PFSK-1 (cell line): ENCODE results near the gene ERC1.

Experiments used
- POLR2AphosphoS5 ChIP-seq: IDR thresholded peaks from 2 replicates; pipeline ENCODE4 v1.6.1; 2012; ENCODE audit warnings: low read depth, mild to moderate bottlenecking, control low read depth, low read length, moderate library complexity
- SIN3A ChIP-seq: IDR thresholded peaks from 2 replicates; pipeline ENCODE4 v1.6.1; 2012; ENCODE audit warnings: mild to moderate bottlenecking, low read length, moderate library complexity, borderline replicate concordance; ENCODE audit not compliant: insufficient read depth
- TAF1 ChIP-seq: IDR thresholded peaks from 2 replicates; pipeline ENCODE4 v1.6.1; 2012; ENCODE audit warnings: low read length, control low read depth, borderline replicate concordance; ENCODE audit not compliant: insufficient read depth
- TF ChIP-seq, protein P1 (sequence below), 2 experiments: IDR thresholded peaks; 2 replicates each; pipeline versions ENCODE4 v1.6.1 to v1.8.0; 2011 to 2012; ENCODE audit warnings: low read depth in 2 of 2, low read length in 2 of 2, control low read depth in 1 of 2, inconsistent platforms in 1 of 2, mild to moderate bottlenecking in 1 of 2, moderate library complexity in 1 of 2; ENCODE audit not compliant: insufficient read depth in 1 of 2

DNA sequence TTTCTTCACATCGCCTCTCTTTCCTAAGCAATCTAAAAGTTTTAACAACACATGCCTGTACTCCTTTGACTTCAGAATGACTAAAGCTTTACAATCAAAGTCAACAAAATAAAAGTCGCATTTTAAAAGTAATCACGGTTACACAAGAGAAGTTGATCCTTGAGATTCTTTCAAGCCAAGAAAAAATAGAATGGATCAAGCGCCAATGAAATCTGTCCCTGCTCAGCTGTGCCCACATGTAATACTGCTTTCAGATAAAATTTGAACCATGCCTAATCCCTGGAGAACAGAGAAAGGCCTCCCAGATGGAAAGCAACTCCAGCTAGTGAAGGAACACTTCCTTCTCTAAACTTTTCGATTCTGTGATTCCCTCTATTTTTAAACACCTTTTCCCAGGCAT, 490.3 kb downstream of the ERC1 start:
- TF ChIP-seq POLR2AphosphoS5 (no peak), TAF1 (no peak), SIN3A (no peak)
- TF ChIP-seq, protein P1, sequence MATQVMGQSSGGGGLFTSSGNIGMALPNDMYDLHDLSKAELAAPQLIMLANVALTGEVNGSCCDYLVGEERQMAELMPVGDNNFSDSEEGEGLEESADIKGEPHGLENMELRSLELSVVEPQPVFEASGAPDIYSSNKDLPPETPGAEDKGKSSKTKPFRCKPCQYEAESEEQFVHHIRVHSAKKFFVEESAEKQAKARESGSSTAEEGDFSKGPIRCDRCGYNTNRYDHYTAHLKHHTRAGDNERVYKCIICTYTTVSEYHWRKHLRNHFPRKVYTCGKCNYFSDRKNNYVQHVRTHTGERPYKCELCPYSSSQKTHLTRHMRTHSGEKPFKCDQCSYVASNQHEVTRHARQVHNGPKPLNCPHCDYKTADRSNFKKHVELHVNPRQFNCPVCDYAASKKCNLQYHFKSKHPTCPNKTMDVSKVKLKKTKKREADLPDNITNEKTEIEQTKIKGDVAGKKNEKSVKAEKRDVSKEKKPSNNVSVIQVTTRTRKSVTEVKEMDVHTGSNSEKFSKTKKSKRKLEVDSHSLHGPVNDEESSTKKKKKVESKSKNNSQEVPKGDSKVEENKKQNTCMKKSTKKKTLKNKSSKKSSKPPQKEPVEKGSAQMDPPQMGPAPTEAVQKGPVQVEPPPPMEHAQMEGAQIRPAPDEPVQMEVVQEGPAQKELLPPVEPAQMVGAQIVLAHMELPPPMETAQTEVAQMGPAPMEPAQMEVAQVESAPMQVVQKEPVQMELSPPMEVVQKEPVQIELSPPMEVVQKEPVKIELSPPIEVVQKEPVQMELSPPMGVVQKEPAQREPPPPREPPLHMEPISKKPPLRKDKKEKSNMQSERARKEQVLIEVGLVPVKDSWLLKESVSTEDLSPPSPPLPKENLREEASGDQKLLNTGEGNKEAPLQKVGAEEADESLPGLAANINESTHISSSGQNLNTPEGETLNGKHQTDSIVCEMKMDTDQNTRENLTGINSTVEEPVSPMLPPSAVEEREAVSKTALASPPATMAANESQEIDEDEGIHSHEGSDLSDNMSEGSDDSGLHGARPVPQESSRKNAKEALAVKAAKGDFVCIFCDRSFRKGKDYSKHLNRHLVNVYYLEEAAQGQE (IDR thresholded peaks at IDR 0.05; ENCODE audit: insufficient read depth in 1 of 2, low read depth in 2 of 2, low read length in 2 of 2) = no peak
